HG02588 (cell line): ENCODE results near the gene DBI.
"Not testable (repeated sequence)": the region's sequence is repeated elsewhere in the genome, so short reads cannot be mapped to it uniquely, and the experiment has no call there.

Experiments used
- ATAC-seq: cut with Tn5 transposase; IDR thresholded peaks from one replicate; pipeline ENCODE4 v1.9.1; 2021; ENCODE audit warnings: mild to moderate bottlenecking, moderate library complexity; ENCODE audit not compliant: unreplicated experiment

DBI gene

GRCh38 chr2:119393971-119394748 is 27.4 kb downstream of the DBI start:
- ATAC-seq, result no peak

DNA sequence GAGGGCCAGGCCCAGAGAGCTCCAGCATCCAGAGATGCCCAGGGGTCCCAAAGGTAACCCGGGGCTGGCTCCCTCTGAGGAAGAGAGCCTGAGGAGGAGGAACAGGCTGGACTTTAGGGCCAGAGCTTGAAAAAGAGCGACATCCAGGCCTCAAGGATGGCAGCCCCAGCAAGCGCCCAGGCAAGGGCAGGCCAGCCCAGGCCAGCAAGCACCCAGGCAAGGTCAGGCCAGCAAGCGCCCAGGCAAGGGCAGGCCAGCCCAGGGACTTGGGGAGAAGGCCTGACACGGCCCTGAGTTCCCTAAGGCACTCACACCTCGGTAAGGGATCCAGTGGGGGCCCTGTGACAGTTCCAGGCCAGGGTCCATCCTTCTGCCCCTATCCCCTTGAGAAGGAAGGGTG is 30.4 kb downstream of the DBI start:
- ATAC-seq, result no peak

DNA sequence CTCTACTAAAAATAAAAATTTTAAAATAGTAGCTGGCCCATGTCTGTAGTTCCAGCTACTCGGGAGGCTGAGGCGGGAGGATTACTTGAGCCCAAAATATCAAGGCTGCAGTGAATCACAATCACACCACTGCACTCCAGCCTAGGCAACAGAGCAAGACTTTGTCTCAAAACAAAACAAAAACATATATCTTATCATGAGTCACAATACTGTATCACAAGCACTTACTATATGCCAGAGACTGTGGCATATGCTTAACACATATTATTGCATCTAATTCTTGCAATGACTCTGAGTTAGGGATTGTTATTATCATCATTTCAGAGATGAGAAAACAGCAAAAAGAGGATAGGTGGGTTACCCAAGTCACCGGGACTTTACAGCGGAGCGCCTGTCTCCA is 35.3 kb downstream of the DBI start:
- ATAC-seq, result no peak

DNA sequence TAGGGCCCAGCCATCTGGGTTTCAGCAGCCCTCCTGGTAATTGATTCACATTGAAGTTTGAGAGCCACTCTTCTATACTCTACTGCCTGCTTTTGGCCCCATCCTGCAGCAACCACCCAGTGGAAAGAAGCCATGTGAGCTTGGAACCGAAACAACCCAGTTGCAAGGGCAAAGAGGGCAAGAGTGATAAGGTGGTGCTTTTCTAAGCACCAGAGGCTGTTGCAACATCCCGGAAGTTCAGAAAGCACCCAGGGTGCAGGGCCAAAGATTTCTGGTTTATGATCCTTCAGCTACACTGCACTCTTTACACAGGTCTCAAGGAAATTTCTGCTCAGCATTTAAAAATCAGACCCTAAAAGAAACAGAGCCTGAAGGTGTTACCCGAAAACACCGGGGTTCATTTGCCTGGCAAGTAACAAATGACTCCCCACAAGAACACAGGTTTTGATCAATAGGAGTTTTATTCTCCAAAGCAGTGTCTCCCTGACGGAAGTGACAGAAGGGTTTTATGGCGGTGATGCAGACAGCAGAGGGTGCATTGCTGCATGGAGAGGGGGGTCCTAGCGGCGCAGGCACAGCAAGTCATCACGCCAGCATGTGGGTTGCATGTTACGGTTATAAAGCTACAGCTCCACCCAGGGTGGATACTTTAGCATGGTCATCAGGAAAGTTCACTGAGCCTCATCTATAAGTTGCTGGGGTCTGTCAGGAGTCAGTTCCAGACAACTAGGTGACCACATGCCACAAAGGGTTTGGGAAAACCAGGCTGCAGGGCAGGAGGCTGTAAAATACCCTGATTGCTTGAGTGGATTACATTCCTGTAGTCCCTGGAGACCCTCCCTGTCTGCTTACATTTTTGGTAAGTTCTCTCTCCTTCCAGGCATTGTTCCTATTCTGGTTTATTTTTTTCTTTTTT is 36.1 kb downstream of the DBI start:
- ATAC-seq, result no peak

DNA sequence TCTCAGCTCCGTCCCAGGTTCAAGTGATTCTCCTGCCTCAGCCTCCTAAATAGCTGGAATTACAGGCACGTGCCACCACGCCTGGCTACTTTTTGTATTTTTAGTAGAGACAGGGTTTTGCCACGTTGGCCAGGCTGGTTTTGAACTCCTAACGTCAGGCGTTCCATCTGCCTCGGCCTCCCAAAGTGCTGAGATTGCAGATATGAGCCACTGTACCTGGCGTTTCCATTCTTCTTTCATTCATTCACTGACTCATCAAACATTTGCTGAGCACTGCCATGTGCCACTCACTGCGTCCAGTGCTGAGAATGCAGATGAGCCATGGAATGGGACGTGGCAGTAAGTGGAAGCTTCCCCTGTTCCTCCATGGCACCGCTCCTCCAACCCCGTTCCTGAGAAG is 36.8 kb downstream of the DBI start:
- ATAC-seq, result not testable (repeated sequence)

- no peak for ATAC-seq
Observed at GRCh38 chr2:119405151-119405550, 38.4 kb downstream of the DBI start.

- ATAC-seq, result no peak
Observed at GRCh38 chr2:119407430-119408220, 40.8 kb downstream of the DBI start.

- ATAC-seq, result no peak
Observed at GRCh38 chr2:119408221-119408619, 41.4 kb downstream of the DBI start.

DNA sequence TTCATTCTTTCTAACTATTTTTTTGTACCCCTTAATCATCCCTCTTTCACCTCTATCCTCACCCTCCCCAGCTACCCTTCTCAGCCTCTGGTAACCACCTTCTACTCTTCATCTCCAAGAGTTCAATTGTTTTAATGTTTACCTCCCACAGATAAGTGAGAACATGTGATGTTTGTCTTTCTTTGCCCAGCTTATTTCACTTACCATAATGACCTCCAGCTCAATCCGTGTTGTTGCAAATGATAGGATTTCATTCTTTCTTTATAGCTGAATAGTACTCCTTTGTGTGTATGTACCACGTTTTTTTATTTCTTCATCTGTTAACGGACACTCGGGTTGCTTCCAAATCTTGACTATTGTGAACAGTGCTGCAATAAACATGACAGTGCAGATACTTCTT is 42.7 kb downstream of the DBI start:
- ATAC-seq, result no peak

GRCh38 chr2:119414894-119415293 is 48.1 kb downstream of the DBI start:
- ATAC-seq, result no peak

GRCh38 chr2:119415630-119416029 is 48.9 kb downstream of the DBI start:
- no peak for ATAC-seq

DNA sequence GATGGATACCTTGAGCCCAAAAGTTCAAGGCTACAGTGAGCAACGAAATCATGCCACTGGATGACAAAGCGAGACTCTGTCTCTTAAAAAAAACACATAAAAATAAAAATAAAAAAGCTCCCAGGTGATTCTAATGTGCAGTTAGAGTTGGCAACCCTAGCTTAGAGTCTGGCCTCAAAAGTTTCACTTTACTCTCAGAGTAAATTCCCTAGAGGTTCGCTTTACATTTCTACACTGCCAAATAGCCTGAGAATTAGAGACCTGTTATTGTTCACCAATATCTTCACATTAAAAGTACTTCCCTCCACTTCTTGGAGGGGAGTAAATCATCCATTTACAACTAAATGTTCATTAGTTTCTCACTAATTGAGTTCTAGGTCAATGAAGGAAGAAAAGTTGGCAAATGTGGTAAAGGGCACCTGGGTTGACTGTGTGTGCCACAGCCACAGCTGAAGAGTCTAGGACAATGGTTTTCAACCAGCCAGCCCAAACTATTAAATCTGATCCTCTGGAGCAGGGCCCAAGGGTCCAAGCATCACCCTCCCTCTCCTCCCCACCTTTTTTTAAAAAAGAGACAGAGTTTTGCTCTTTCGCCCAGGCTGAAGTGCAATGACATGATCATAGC is 49.6 kb downstream of the DBI start:
- ATAC-seq, result no peak

GRCh38 chr2:119417908-119418307 is 51.1 kb downstream of the DBI start:
- ATAC-seq, result no peak

- no peak for ATAC-seq
Observed at GRCh38 chr2:119419065-119419464, 52.3 kb downstream of the DBI start.

GRCh38 chr2:119419803-119420508 is 53.2 kb downstream of the DBI start:
- ATAC-seq, result no peak

DNA sequence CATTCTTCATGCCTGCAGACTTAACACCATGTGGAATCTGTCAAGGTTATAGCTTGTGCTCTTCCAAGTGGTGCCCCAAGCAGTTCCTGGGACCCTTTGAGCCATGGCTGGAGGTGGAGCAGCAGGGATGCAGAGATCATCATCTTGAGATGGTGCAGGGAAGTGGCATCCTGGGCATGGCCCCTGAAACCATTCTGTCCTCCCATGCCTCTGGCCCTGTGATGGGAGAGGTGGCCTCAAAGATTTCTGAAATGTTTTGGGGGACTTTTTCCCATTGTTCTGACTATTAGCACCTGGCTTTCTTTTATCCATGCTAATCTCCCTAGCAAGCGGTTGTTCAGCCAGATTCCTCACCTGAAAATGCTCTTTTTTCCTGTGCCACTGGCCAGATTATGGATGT is 54.5 kb downstream of the DBI start:
- ATAC-seq, result no peak

DNA sequence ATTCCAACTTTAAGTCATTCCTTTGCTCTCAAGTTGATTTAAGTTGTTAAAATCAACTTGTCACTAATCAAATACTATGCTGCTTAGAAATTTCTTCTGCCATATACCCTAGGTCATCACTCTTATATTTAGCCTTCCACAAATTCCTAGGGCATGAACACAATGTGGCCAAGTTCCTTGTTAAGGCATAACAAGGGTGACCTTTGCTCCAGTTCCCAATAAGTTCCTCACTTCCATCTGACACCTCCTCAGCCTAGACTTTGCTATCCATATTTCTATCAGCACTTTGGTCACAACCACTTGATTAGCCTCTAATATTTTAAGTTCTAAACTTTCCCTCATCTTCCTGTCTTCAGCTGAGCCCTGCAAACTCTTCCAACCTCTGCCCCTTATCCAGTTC is 55.0 kb downstream of the DBI start:
- no peak for ATAC-seq
